ENCODE measurements around the gene NTM. TPM values are rescaled to one million over a fixed set of nuclear protein-coding genes. Genes with fewer than 3 reads are reported as not detected.

The NTM gene
- total and polyA plus RNA-seq, 2 experiments from 2014 or later: 2.2 to 4.9 TPM

DNA sequence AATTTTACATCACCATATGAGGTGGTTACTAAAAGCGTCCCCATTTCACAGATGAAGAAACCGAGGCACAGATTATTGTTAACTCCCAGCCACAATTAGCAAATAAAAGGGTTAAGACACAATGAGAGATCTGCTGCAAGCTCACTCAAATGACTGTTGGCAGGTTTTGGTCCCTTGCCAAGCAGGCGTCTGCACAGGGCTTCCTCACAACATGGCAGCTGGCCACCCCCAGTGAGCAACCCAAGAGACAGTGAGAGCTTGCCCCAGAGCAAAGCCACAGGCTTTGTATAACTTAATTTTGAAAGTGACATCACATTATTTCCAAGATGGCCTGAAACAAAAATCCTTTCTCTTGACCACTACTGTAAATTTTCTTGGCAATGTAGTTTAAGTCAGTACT is 217.6 kb downstream of the NTM start:
- no peaks in the 10 kb centered on the region for H3K9me2 ChIP-seq (replicated peaks; ENCODE audit: insufficient read depth)
- WGBS (ENCODE audit: low lambda C conversion rate, missing lambda C conversion rate): 82% methylated on average over 3 of the region's 3 CpGs

GRCh38 chr11:131591051-131591461 is 220.6 kb downstream of the NTM start:
- no peaks in the 10 kb centered on the region for H3K79me2 ChIP-seq
- H3K4me2 ChIP-seq: peak overlapping the region; percentile 33
- no peaks in the 10 kb centered on the region for H3K9me2 ChIP-seq (replicated peaks; ENCODE audit: insufficient read depth)
- no peak overlapping the region for H2AFZ ChIP-seq
- H4K20me1 ChIP-seq (ENCODE audit: insufficient read depth, poor library complexity, severe bottlenecking): no peaks in the 10 kb centered on the region
- 40% methylated on average over 7 of the region's 7 CpGs for WGBS (ENCODE audit: low lambda C conversion rate, missing lambda C conversion rate)
- TF ChIP-seq EZH2phosphoT487 (IDR thresholded peaks at IDR 0.05; ENCODE audit: low read depth, severe bottlenecking, unreplicated experiment) (no peak), EZH2 (IDR thresholded peaks at IDR 0.05; ENCODE audit: borderline replicate concordance) (no peak)
- TF ChIP-seq, protein P1, sequence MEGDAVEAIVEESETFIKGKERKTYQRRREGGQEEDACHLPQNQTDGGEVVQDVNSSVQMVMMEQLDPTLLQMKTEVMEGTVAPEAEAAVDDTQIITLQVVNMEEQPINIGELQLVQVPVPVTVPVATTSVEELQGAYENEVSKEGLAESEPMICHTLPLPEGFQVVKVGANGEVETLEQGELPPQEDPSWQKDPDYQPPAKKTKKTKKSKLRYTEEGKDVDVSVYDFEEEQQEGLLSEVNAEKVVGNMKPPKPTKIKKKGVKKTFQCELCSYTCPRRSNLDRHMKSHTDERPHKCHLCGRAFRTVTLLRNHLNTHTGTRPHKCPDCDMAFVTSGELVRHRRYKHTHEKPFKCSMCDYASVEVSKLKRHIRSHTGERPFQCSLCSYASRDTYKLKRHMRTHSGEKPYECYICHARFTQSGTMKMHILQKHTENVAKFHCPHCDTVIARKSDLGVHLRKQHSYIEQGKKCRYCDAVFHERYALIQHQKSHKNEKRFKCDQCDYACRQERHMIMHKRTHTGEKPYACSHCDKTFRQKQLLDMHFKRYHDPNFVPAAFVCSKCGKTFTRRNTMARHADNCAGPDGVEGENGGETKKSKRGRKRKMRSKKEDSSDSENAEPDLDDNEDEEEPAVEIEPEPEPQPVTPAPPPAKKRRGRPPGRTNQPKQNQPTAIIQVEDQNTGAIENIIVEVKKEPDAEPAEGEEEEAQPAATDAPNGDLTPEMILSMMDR (IDR thresholded peaks at IDR 0.05; ENCODE audit: poor library complexity): no peak
- DNase-seq (ENCODE audit: low spot score): peak; percentile 19
- H3K27me3 ChIP-seq: peaks cover 7% of the 10 kb centered on the region
- H3K9me3 ChIP-seq (ENCODE audit: low read depth): no peaks in the 10 kb centered on the region
- H3K36me3 ChIP-seq (replicated peaks; ENCODE audit: insufficient read depth, low read depth): no peaks in the 10 kb centered on the region
- peaks cover 16% of the 10 kb centered on the region for H3K4me1 ChIP-seq (ENCODE audit: insufficient read depth)
- H3K27ac ChIP-seq: no peak overlapping the region
- no peak overlapping the region for H3K4me3 ChIP-seq

More for the DNA sequence above, 217.6 kb downstream of the NTM start:
- Histone ChIP-seq H3K4me2 (no peak overlapping the region), H3K27ac (no peak overlapping the region), H3K27me3 (no peaks in the 10 kb centered on the region), H3K79me2 (no peaks in the 10 kb centered on the region), H3K4me1 (ENCODE audit: insufficient read depth) (peaks cover 16% of the 10 kb centered on the region), H3K9me3 (ENCODE audit: low read depth) (no peaks in the 10 kb centered on the region), H4K20me1 (ENCODE audit: insufficient read depth, poor library complexity, severe bottlenecking) (no peaks in the 10 kb centered on the region), H3K36me3 (replicated peaks; ENCODE audit: insufficient read depth, low read depth) (no peaks in the 10 kb centered on the region), H2AFZ (no peak overlapping the region), H3K4me3 (no peak overlapping the region)
- TF ChIP-seq EZH2 (IDR thresholded peaks at IDR 0.05; ENCODE audit: borderline replicate concordance) (no peak), EZH2phosphoT487 (IDR thresholded peaks at IDR 0.05; ENCODE audit: low read depth, severe bottlenecking, unreplicated experiment) (no peak)
- TF ChIP-seq, protein P1 (IDR thresholded peaks at IDR 0.05; ENCODE audit: poor library complexity): no peak
- DNase-seq (ENCODE audit: low spot score): no peak

DNA sequence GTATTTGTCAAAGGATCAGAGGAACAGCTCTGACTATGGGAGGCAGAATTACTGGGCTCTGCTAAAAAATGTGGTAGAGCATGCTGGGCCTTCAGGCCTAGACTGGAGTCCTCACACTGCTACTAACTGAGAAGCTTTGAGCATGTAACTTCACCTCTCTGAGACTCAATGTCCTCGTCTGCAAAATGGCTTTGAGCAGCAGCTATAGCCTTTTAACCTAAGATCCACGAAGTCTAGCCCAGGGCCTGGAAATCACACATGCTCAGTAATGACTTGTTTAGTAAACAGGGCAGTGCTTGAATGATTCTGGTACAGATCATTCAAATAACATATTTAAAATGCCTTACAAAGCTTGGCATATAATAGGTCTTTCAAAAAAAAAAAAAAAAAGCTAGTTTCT is 221.7 kb downstream of the NTM start:
- Histone ChIP-seq H3K79me2 (no peaks in the 10 kb centered on the region), H3K27ac (no peak overlapping the region), H3K4me3 (no peak overlapping the region), H3K9me3 (ENCODE audit: low read depth) (no peaks in the 10 kb centered on the region), H3K9me2 (replicated peaks; ENCODE audit: insufficient read depth) (no peaks in the 10 kb centered on the region), H4K20me1 (ENCODE audit: insufficient read depth, poor library complexity, severe bottlenecking) (no peaks in the 10 kb centered on the region), H2AFZ (no peak overlapping the region), H3K27me3 (peaks cover 7% of the 10 kb centered on the region), H3K36me3 (replicated peaks; ENCODE audit: insufficient read depth, low read depth) (no peaks in the 10 kb centered on the region), H3K4me1 (ENCODE audit: insufficient read depth) (peaks cover 16% of the 10 kb centered on the region), H3K4me2 (no peak overlapping the region)
- 61% methylated on average over 2 of the region's 2 CpGs for WGBS (ENCODE audit: low lambda C conversion rate, missing lambda C conversion rate)
- TF ChIP-seq, protein P1 (IDR thresholded peaks at IDR 0.05; ENCODE audit: poor library complexity): no peak
- no peak for DNase-seq (ENCODE audit: low spot score)

- H4K20me1 ChIP-seq (ENCODE audit: insufficient read depth, poor library complexity, severe bottlenecking): no peaks in the 10 kb centered on the region
These were observed 222.3 kb downstream of the NTM start for GRCh38 chr11:131592734-131593133.

More at GRCh38 chr11:131592734-131593133, 222.3 kb downstream of the NTM start:
- TF ChIP-seq EZH2phosphoT487 (IDR thresholded peaks at IDR 0.05; ENCODE audit: low read depth, severe bottlenecking, unreplicated experiment) (no peak), EZH2 (IDR thresholded peaks at IDR 0.05; ENCODE audit: borderline replicate concordance) (no peak)
- TF ChIP-seq, protein P1 (IDR thresholded peaks at IDR 0.05; ENCODE audit: poor library complexity): no peak
- 29% methylated on average over 2 of the region's 2 CpGs for WGBS (ENCODE audit: low lambda C conversion rate, missing lambda C conversion rate)
- no peak for DNase-seq (ENCODE audit: low spot score)
- H3K79me2 ChIP-seq: no peaks in the 10 kb centered on the region
- H3K9me3 ChIP-seq (ENCODE audit: low read depth): no peaks in the 10 kb centered on the region
- H3K27me3 ChIP-seq: peaks cover 7% of the 10 kb centered on the region
- H3K27ac ChIP-seq: no peak overlapping the region
- H3K36me3 ChIP-seq (replicated peaks; ENCODE audit: insufficient read depth, low read depth): no peaks in the 10 kb centered on the region
- H2AFZ ChIP-seq: no peak overlapping the region
- peaks cover 17% of the 10 kb centered on the region for H3K4me1 ChIP-seq (ENCODE audit: insufficient read depth)
- no peaks in the 10 kb centered on the region for H3K9me2 ChIP-seq (replicated peaks; ENCODE audit: insufficient read depth)
- no peak overlapping the region for H3K4me3 ChIP-seq
- H3K4me2 ChIP-seq: no peak overlapping the region

Measured in hepatocyte (in vitro differentiated cells).